WTC11 (cell line): ENCODE data around the gene CDX1. TPM values are rescaled to one million over a fixed set of nuclear protein-coding genes. Genes with fewer than 3 reads are reported as not detected.

Source experiments
- ATAC-seq: fragments of 200-7000 bp; cut with Tn5 transposase; 2 replicates; pipeline ENCODE4 v1.10.0; 2021; ENCODE audit warnings: mild to moderate bottlenecking, moderate library complexity
- CTCF ChIA-PET: fragments of 300-600 bp; sonication (Branson Sonifier 250); formaldehyde crosslinking; loops from one replicate; lab custom pipeline; 2021; ENCODE audit warnings: antibody characterized with exemption; lab: Charles Lee
- POLR2A ChIA-PET: fragments of 350-600 bp; sonication (Branson Sonifier 250); formaldehyde crosslinking; loops from one replicate; lab custom pipeline; 2021; ENCODE audit warnings: antibody characterized with exemption; lab: Charles Lee
- DNase-seq: peaks from one replicate; pipeline ENCODE4 v3.0.0; 2021; ENCODE audit warnings: low spot score
- H3K27ac Mint-ChIP-seq: 2 replicates; pipeline ENCODE4 v1.8.0; 2021; ENCODE audit warnings: mixed read lengths
- H3K27me3 Mint-ChIP-seq: 2 replicates; pipeline ENCODE4 v1.8.0; 2021; ENCODE audit warnings: low read depth, mild to moderate bottlenecking, moderate library complexity, mixed read lengths
- H3K36me3 Mint-ChIP-seq: 2 replicates; pipeline ENCODE4 v1.8.0; 2021; ENCODE audit warnings: mixed read lengths
- H3K4me1 Mint-ChIP-seq: 2 replicates; pipeline ENCODE4 v1.8.0; 2022; ENCODE audit warnings: mixed read lengths
- H3K4me3 Mint-ChIP-seq: 2 replicates; pipeline ENCODE4 v1.8.0; 2021; ENCODE audit warnings: mild to moderate bottlenecking, moderate library complexity, mixed read lengths
- H3K9me3 Mint-ChIP-seq: 2 replicates; pipeline ENCODE4 v1.8.0; 2021; ENCODE audit warnings: mixed read lengths
- FOXK1 ChIP-seq: sonication (generic); formaldehyde crosslinking; IDR thresholded peaks from 2 replicates; pipeline ENCODE4 v1.8.0; 2022; ENCODE audit warnings: mild to moderate bottlenecking, moderate library complexity, missing genetic modification reagents
- FOXP1 ChIP-seq: sonication (generic); formaldehyde crosslinking; IDR thresholded peaks from 2 replicates; pipeline ENCODE4 v1.8.0; 2022; ENCODE audit warnings: missing genetic modification reagents, mild to moderate bottlenecking, moderate library complexity, borderline replicate concordance
- GABPB1 ChIP-seq: sonication (generic); formaldehyde crosslinking; IDR thresholded peaks from 2 replicates; pipeline ENCODE4 v1.8.1; 2023; ENCODE audit warnings: mild to moderate bottlenecking, missing genetic modification reagents
- RELA ChIP-seq: sonication (generic); formaldehyde crosslinking; IDR thresholded peaks from 2 replicates; pipeline ENCODE4 v1.8.1; 2022; ENCODE audit warnings: missing genetic modification reagents, mild to moderate bottlenecking, borderline replicate concordance
- TEAD4 ChIP-seq: sonication (generic); formaldehyde crosslinking; IDR thresholded peaks from 2 replicates; pipeline ENCODE4 v1.8.0; 2022; ENCODE audit warnings: mild to moderate bottlenecking, missing genetic modification reagents
- ZNF121 ChIP-seq: sonication (generic); formaldehyde crosslinking; IDR thresholded peaks from 2 replicates; pipeline ENCODE4 v1.8.0; 2023; ENCODE audit warnings: missing genetic modification reagents
- total RNA-seq: library from RNA; stranded (reverse); gene quantifications from 3 replicates; pipeline ENCODE4 v1.2.3, GENCODE V29; 2021
- TF ChIP-seq, protein P1 (sequence below): fragments of 250-450 bp; sonication (Bioruptor Pico); IDR thresholded peaks from 2 replicates; pipeline ENCODE4 v1.9.0; 2021; ENCODE audit warnings: mild to moderate bottlenecking, borderline replicate concordance
- TF ChIP-seq, protein P2 (sequence below): sonication (generic); formaldehyde crosslinking; IDR thresholded peaks from 2 replicates; pipeline ENCODE4 v1.8.1; 2022; ENCODE audit warnings: mild to moderate bottlenecking, moderate library complexity, missing genetic modification reagents
- TF ChIP-seq, protein P3 (sequence below): sonication (generic); formaldehyde crosslinking; IDR thresholded peaks from 2 replicates; pipeline ENCODE4 v1.8.0; 2022; ENCODE audit warnings: mild to moderate bottlenecking, missing genetic modification reagents
- TF ChIP-seq, protein P4 (sequence below): sonication (generic); formaldehyde crosslinking; conservative IDR thresholded peaks from 2 replicates; pipeline ENCODE4 v1.8.1; 2022; ENCODE audit warnings: mild to moderate bottlenecking, missing genetic modification reagents
- TF ChIP-seq, protein P5 (sequence below): sonication (generic); formaldehyde crosslinking; IDR thresholded peaks from 2 replicates; pipeline ENCODE4 v1.8.0; 2023; ENCODE audit warnings: mild to moderate bottlenecking, missing genetic modification reagents
- TF ChIP-seq, protein P6 (sequence below): sonication (generic); formaldehyde crosslinking; IDR thresholded peaks from 2 replicates; pipeline ENCODE4 v1.8.0; 2023; ENCODE audit warnings: missing genetic modification reagents
- TF ChIP-seq, protein P7 (sequence below): sonication (generic); formaldehyde crosslinking; IDR thresholded peaks from 2 replicates; pipeline ENCODE4 v1.8.1; 2023; ENCODE audit warnings: mild to moderate bottlenecking, missing genetic modification reagents, moderate library complexity

Gene CDX1
- total RNA-seq, 1 experiment from 2014 or later: 0.13 TPM

DNA sequence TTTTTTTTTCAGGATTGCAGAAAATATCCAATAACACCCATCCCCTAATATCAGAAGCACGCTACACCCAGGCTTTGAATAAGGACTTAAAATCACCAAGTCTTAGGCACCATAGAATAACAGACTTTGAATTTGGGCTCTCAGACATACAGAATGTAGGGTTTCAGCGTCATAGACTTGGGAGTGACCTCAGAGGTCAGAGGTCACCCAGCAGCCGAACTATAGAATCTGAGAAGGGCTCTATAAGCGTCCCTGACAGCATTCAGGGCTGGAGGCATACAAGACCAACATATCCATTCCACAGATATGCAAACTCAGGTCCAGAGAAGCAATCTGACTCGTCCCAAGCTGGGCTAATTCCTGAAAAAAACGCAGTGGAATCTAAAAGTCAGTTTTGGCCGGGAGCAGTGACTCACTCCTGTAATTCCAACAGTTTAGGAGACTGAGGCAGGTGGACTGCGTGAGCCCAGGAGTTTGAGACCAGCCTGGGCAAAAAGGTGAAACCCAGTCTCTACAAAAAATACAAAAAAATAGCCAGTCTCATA lies 58.0 kb downstream of the CDX1 start:
- ChIA-PET POLR2A (no interaction called here), CTCF (no interaction called here)
- no peaks in the 10 kb centered on the region for H3K36me3 Mint-ChIP-seq
- ATAC-seq: no peak
- DNase-seq: no peak
- H3K27me3 Mint-ChIP-seq: no peaks in the 10 kb centered on the region
- H3K9me3 Mint-ChIP-seq: no peaks in the 10 kb centered on the region
- no peak overlapping the region for H3K4me3 Mint-ChIP-seq
- TF ChIP-seq, protein P1, sequence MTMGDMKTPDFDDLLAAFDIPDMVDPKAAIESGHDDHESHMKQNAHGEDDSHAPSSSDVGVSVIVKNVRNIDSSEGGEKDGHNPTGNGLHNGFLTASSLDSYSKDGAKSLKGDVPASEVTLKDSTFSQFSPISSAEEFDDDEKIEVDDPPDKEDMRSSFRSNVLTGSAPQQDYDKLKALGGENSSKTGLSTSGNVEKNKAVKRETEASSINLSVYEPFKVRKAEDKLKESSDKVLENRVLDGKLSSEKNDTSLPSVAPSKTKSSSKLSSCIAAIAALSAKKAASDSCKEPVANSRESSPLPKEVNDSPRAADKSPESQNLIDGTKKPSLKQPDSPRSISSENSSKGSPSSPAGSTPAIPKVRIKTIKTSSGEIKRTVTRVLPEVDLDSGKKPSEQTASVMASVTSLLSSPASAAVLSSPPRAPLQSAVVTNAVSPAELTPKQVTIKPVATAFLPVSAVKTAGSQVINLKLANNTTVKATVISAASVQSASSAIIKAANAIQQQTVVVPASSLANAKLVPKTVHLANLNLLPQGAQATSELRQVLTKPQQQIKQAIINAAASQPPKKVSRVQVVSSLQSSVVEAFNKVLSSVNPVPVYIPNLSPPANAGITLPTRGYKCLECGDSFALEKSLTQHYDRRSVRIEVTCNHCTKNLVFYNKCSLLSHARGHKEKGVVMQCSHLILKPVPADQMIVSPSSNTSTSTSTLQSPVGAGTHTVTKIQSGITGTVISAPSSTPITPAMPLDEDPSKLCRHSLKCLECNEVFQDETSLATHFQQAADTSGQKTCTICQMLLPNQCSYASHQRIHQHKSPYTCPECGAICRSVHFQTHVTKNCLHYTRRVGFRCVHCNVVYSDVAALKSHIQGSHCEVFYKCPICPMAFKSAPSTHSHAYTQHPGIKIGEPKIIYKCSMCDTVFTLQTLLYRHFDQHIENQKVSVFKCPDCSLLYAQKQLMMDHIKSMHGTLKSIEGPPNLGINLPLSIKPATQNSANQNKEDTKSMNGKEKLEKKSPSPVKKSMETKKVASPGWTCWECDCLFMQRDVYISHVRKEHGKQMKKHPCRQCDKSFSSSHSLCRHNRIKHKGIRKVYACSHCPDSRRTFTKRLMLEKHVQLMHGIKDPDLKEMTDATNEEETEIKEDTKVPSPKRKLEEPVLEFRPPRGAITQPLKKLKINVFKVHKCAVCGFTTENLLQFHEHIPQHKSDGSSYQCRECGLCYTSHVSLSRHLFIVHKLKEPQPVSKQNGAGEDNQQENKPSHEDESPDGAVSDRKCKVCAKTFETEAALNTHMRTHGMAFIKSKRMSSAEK (CRISPR knock-in tag): no peak
- TF ChIP-seq, protein P2, sequence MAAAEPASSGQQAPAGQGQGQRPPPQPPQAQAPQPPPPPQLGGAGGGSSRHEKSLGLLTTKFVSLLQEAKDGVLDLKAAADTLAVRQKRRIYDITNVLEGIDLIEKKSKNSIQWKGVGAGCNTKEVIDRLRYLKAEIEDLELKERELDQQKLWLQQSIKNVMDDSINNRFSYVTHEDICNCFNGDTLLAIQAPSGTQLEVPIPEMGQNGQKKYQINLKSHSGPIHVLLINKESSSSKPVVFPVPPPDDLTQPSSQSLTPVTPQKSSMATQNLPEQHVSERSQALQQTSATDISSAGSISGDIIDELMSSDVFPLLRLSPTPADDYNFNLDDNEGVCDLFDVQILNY: no peak
- H3K4me1 Mint-ChIP-seq: no peaks in the 10 kb centered on the region
- no peak overlapping the region for H3K27ac Mint-ChIP-seq

DNA sequence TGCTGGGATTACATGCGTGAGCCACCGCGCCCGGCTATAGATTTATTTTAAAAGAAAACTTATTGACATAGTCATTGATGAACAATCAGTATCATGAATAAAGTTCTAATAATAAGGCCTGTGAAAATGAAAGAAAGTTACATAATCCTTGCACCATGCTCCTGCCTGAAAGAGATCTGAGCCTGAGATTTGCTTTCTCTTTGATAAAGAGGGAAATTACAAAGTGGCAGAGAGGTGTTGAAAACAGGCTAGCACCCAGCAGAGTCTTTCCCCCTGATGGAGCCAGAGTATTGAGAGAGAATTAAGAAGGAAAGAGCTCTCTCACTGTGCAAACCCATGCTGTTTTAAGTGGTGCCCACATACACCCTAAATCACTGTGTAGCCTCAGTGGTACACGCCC lies 60.5 kb downstream of the CDX1 start:
- ATAC-seq (no peak), DNase-seq (no peak)
- no peaks in the 10 kb centered on the region for H3K27me3 Mint-ChIP-seq
- no peaks in the 10 kb centered on the region for H3K4me1 Mint-ChIP-seq
- CTCF ChIA-PET: interaction anchor here (0.9 to 1.4 kb wide), 2 partner anchors 9 to 52 kb away, joined by 3 to 4 read pairs; no protein-coding TSS in a partner anchor
- POLR2A ChIA-PET: no interaction called here
- TF ChIP-seq, protein P3, sequence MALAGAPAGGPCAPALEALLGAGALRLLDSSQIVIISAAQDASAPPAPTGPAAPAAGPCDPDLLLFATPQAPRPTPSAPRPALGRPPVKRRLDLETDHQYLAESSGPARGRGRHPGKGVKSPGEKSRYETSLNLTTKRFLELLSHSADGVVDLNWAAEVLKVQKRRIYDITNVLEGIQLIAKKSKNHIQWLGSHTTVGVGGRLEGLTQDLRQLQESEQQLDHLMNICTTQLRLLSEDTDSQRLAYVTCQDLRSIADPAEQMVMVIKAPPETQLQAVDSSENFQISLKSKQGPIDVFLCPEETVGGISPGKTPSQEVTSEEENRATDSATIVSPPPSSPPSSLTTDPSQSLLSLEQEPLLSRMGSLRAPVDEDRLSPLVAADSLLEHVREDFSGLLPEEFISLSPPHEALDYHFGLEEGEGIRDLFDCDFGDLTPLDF (CRISPR knock-in tag): no peak
- TF ChIP-seq, protein P4, sequence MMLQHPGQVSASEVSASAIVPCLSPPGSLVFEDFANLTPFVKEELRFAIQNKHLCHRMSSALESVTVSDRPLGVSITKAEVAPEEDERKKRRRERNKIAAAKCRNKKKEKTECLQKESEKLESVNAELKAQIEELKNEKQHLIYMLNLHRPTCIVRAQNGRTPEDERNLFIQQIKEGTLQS (CRISPR knock-in tag): no peak
- TF ChIP-seq RELA (CRISPR knock-in tag): no peak
- TF ChIP-seq ZNF121 (CRISPR knock-in tag): no peak
- TF ChIP-seq FOXP1 (CRISPR knock-in tag): no peak
- no peak for TF ChIP-seq FOXK1 (CRISPR knock-in tag)
- TF ChIP-seq, protein P5, sequence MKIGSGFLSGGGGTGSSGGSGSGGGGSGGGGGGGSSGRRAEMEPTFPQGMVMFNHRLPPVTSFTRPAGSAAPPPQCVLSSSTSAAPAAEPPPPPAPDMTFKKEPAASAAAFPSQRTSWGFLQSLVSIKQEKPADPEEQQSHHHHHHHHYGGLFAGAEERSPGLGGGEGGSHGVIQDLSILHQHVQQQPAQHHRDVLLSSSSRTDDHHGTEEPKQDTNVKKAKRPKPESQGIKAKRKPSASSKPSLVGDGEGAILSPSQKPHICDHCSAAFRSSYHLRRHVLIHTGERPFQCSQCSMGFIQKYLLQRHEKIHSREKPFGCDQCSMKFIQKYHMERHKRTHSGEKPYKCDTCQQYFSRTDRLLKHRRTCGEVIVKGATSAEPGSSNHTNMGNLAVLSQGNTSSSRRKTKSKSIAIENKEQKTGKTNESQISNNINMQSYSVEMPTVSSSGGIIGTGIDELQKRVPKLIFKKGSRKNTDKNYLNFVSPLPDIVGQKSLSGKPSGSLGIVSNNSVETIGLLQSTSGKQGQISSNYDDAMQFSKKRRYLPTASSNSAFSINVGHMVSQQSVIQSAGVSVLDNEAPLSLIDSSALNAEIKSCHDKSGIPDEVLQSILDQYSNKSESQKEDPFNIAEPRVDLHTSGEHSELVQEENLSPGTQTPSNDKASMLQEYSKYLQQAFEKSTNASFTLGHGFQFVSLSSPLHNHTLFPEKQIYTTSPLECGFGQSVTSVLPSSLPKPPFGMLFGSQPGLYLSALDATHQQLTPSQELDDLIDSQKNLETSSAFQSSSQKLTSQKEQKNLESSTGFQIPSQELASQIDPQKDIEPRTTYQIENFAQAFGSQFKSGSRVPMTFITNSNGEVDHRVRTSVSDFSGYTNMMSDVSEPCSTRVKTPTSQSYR (CRISPR knock-in tag): no peak
- TF ChIP-seq GABPB1 (CRISPR knock-in tag): no peak
- TF ChIP-seq TEAD4 (CRISPR knock-in tag): no peak
- TF ChIP-seq, protein P6, sequence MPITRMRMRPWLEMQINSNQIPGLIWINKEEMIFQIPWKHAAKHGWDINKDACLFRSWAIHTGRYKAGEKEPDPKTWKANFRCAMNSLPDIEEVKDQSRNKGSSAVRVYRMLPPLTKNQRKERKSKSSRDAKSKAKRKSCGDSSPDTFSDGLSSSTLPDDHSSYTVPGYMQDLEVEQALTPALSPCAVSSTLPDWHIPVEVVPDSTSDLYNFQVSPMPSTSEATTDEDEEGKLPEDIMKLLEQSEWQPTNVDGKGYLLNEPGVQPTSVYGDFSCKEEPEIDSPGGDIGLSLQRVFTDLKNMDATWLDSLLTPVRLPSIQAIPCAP (CRISPR knock-in tag): no peak
- TF ChIP-seq, protein P7, sequence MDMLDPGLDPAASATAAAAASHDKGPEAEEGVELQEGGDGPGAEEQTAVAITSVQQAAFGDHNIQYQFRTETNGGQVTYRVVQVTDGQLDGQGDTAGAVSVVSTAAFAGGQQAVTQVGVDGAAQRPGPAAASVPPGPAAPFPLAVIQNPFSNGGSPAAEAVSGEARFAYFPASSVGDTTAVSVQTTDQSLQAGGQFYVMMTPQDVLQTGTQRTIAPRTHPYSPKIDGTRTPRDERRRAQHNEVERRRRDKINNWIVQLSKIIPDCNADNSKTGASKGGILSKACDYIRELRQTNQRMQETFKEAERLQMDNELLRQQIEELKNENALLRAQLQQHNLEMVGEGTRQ (CRISPR knock-in tag): no peak
- no peaks in the 10 kb centered on the region for H3K36me3 Mint-ChIP-seq
- no peak overlapping the region for H3K4me3 Mint-ChIP-seq
- H3K27ac Mint-ChIP-seq: no peak overlapping the region
- no peaks in the 10 kb centered on the region for H3K9me3 Mint-ChIP-seq
